ACC112 (cell line): ENCODE data around the gene SLC7A5.
"Not testable (repeated sequence)": the region's sequence is repeated elsewhere in the genome, so short reads cannot be mapped to it uniquely, and the experiment has no call there.

Experiments
- H2AFZ ChIP-seq: fragments of 200-600 bp; sonication (generic); one replicate; pipeline ENCODE4 v1.6.0; 2017; ENCODE audit warnings: antibody characterized with exemption, low read length; ENCODE audit not compliant: unreplicated experiment
- H3K27ac ChIP-seq: fragments of 200-600 bp; sonication (generic); 2 replicates; pipeline ENCODE4 v1.5.1; 2014; ENCODE audit warnings: low read depth, mild to moderate bottlenecking, antibody characterized with exemption, low read length, moderate library complexity
- H3K27me3 ChIP-seq: fragments of 200-600 bp; sonication (generic); 2 replicates; pipeline ENCODE4 v1.6.1; 2014; ENCODE audit warnings: mild to moderate bottlenecking, antibody characterized with exemption, low read length, moderate library complexity, mixed read lengths; ENCODE audit not compliant: insufficient read depth
- H3K36me3 ChIP-seq: fragments of 200-600 bp; sonication (generic); 2 replicates; pipeline ENCODE4 v1.6.1; 2016; ENCODE audit warnings: mild to moderate bottlenecking, antibody characterized with exemption, low read length, moderate library complexity, mixed read lengths; ENCODE audit not compliant: insufficient read depth
- H3K4me1 ChIP-seq: fragments of 200-600 bp; sonication (generic); one replicate; pipeline ENCODE4 v1.6.1; 2016; ENCODE audit warnings: low read length, mixed read lengths; ENCODE audit not compliant: insufficient read depth, unreplicated experiment, control insufficient read depth
- H3K4me3 ChIP-seq: fragments of 200-600 bp; sonication (generic); 2 replicates; pipeline ENCODE4 v1.5.1; 2014; ENCODE audit warnings: mild to moderate bottlenecking, low read depth, low read length
- H3K79me2 ChIP-seq: fragments of 200-600 bp; sonication (generic); one replicate; pipeline ENCODE4 v1.6.0; 2016; ENCODE audit warnings: low read length; ENCODE audit not compliant: control insufficient read depth, unreplicated experiment, insufficient read depth

SLC7A5 gene

GRCh38 chr16:87869061-87869878 is at the start of gene SLC7A5:
Gene SLC7A5, minus strand, starts transcription at chr16:87869507. Its CDS starts 85 bp downstream, at chr16:87869422.
- H2AFZ ChIP-seq, H3K4me1 ChIP-seq, H3K27me3 ChIP-seq, H3K36me3 ChIP-seq: not testable (repeated sequence)
- Histone ChIP-seq H3K27ac (peak within 1 kb of the TSS; percentile 68), H3K4me3 (peak within 1 kb of the TSS; percentile 85), H3K79me2 (peaks cover 16% of the 10 kb centered on the region)

- peaks cover 14% of the 10 kb centered on the region for H3K4me1 ChIP-seq
- H3K79me2 ChIP-seq: no peaks in the 10 kb centered on the region
- H3K27ac ChIP-seq: peak overlapping the region; percentile 59; the same call in 1 of the 2 replicates
- H3K36me3 ChIP-seq: no peaks in the 10 kb centered on the region
- H2AFZ ChIP-seq: peak overlapping the region; percentile 87
- H3K4me3 ChIP-seq: peak overlapping the region; percentile 70
- no peaks in the 10 kb centered on the region; the same call in 1 of the 2 replicates for H3K27me3 ChIP-seq
Observed at GRCh38 chr16:87918338-87918737, 49.0 kb upstream of the SLC7A5 start.

GRCh38 chr16:87917503-87917902 is 48.2 kb upstream of the SLC7A5 start:
- peaks cover 12% of the 10 kb centered on the region for H3K4me1 ChIP-seq
- no peaks in the 10 kb centered on the region for H3K79me2 ChIP-seq
- H3K27me3 ChIP-seq: no peaks in the 10 kb centered on the region; the same call in 1 of the 2 replicates
- no peaks in the 10 kb centered on the region for H3K36me3 ChIP-seq
- H2AFZ ChIP-seq: no peak overlapping the region
- H3K27ac ChIP-seq: no peak overlapping the region
- H3K4me3 ChIP-seq: no peak overlapping the region

DNA sequence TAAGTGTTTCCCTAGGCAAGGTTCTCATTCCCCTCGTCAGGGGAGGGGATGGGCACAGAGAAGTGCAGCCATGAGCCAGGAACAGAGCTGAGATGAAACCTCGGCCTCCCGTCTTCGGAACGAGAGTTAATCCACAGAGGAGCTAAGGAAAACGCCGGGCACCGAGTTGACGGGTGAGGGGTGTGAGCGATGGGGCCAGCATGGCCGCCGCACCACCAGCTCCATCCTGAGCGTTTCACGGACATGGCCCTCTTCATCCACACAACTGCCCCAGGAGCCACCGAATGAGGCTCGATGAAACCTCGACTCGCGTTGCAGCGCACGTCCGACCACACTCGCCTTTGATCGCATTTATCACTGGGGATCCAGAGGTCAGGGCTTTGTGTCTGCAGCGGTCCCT is 45.5 kb upstream of the SLC7A5 start:
- no peak overlapping the region for H3K4me3 ChIP-seq
- no peaks in the 10 kb centered on the region; the same call in 1 of the 2 replicates for H3K27me3 ChIP-seq
- no peak overlapping the region for H3K27ac ChIP-seq
- peaks cover 11% of the 10 kb centered on the region for H3K4me1 ChIP-seq
- H3K79me2 ChIP-seq: no peaks in the 10 kb centered on the region
- no peaks in the 10 kb centered on the region for H3K36me3 ChIP-seq
- H2AFZ ChIP-seq: no peak overlapping the region

DNA sequence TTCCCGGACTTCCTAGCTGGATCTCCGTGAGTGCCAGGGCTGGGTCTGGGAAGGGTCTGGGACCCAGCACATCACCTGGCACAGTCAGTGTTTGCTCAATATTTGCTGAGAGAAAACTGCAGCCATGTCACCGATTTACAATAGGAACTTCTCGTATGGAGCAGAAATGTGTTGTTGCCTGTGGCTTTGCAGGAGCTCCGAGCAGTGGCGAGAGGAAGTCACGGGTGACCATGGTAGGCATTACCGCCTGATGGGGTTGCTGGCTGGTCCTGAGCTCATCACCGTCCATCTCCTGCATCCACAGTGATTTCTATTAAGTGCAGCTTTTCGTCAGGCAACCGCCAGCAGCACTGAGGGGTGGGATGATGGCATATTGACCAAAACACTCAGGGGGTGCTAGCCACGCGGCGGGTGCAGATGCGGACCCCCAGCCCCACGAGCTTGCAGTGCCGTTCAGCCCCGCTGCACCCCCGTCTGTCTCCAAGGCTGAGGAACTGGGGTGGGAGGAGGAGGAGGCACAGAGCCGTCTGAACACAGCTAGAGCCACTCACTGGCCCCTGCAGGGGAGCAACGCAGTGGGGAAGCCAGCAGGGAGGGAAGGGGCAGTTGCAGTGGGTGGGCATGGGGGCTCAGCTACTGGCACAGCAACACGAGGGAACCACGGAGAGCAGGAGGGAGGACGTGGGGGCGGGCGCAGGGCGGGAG is 44.9 kb upstream of the SLC7A5 start:
- not testable (repeated sequence) for H3K27me3 ChIP-seq
- H3K4me1 ChIP-seq: peaks cover 11% of the 10 kb centered on the region

DNA sequence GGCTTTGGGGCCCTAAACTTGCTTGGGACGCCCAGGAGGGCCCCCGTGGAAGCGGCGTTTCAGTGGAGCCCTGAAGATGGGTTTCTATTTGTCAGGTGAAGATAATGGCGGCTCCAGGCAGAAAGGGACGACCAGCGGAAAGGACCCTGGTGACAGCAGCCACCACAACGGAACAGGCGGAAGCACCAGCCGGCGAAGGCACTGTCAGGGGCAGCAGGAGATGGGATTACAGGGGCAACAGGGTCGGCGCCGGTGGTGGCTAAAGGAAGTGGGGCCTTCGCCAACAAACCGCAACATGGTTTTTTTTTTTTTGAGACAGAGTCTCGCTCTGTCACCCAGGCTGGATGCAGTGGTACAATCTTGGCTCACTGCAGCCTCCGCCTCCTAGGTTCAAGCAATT is 43.4 kb upstream of the SLC7A5 start:
- H3K36me3 ChIP-seq, H2AFZ ChIP-seq, H3K27me3 ChIP-seq, H3K4me1 ChIP-seq, H3K4me3 ChIP-seq, H3K79me2 ChIP-seq, H3K27ac ChIP-seq: not testable (repeated sequence)

More for the DNA sequence above, 44.9 kb upstream of the SLC7A5 start:
- H3K36me3 ChIP-seq, H2AFZ ChIP-seq, H3K27ac ChIP-seq, H3K79me2 ChIP-seq, H3K4me3 ChIP-seq: not testable (repeated sequence)

DNA sequence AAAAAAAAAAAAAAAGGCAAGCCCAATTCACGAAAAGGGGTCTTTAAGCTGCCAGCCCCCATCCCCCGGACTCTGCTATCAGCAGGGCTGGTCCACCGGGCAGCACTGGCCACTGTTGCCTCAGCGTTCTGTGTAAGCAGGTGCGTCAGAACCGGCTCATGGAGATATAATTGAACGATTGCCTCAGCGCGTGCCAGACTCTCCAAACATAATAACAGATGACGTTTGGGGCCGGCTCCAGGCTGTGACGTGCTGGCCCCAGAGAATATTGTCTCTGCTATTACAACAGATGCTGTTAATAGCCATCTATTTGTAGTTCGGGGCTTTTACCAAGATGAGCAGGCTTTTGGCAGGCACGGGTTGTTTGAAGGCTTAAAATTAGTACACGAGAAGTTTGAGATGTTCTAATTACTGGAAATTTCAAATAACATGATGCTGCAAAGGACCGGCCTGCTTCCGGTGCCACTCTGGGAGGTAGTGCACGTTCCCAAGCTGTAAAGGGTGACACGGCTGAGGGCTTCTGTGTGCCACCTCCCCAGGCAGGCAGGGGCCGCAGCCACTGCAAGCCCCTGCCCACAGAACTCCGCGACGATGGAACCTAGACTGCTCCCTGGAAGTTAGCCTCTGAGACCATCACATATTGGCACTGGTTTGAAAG is 41.9 kb upstream of the SLC7A5 start:
- H3K27me3 ChIP-seq, H2AFZ ChIP-seq, H3K79me2 ChIP-seq, H3K27ac ChIP-seq, H3K4me3 ChIP-seq, H3K36me3 ChIP-seq, H3K4me1 ChIP-seq: not testable (repeated sequence)

DNA sequence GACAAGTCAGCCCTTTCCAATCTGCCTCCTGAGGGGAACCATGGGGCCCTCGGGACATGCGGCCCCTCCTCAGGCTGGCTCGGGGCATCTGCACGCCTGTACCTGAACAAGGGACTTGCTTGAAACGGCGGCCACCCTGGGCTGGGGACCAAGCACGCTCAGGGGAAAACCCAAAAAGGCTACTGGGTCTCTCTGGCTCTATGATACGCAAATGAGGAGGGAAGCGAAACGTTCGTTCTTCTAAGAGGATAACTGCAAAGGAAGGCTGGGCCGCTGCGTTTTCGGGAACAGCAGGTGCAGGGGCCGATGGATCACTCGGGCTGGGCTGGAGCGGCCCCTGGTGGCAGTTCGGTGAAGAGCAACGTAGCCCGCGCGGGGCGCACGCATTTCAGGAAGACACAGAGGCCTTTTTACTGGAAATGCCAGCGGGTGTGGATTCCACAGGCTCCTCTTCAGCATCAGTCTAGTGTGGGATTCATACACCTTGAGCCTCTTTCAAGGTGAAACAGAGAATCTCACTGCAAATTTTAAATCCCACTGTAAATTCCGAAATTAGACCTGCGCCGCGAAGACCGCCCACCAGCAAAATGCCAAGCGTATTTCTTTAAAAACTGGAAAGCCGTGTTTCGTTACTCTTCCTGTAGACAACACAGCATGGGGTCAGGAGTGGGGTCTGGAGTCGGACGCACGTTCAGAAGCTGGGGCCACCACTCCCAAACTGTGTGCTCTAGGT is 40.1 kb upstream of the SLC7A5 start:
- H3K79me2 ChIP-seq, H3K36me3 ChIP-seq, H3K27ac ChIP-seq, H3K4me1 ChIP-seq, H3K4me3 ChIP-seq, H3K27me3 ChIP-seq, H2AFZ ChIP-seq: not testable (repeated sequence)

GRCh38 chr16:87908101-87908500 is 38.8 kb upstream of the SLC7A5 start:
- not testable (repeated sequence) for H3K4me3 ChIP-seq, H3K27me3 ChIP-seq, H3K36me3 ChIP-seq, H3K79me2 ChIP-seq, H3K4me1 ChIP-seq, H2AFZ ChIP-seq, H3K27ac ChIP-seq

GRCh38 chr16:87905521-87905920 is 36.2 kb upstream of the SLC7A5 start:
- H2AFZ ChIP-seq, H3K27ac ChIP-seq, H3K27me3 ChIP-seq, H3K79me2 ChIP-seq, H3K4me3 ChIP-seq, H3K36me3 ChIP-seq, H3K4me1 ChIP-seq: not testable (repeated sequence)
